H1 (cell line): ENCODE results near the gene XPO6. TPM values are rescaled to one million over a fixed set of nuclear protein-coding genes. Genes with fewer than 3 reads are reported as not detected.

ENCODE experiments used
- GTF2F1 ChIP-seq: IDR thresholded peaks from 2 replicates; pipeline ENCODE4 v1.6.1; 2012; ENCODE audit warnings: low read depth, low read length, improper control_type of control experiment, borderline replicate concordance
- SRF ChIP-seq: IDR thresholded peaks from 2 replicates; pipeline ENCODE4 v1.6.1; 2011; ENCODE audit warnings: mild to moderate bottlenecking, low read depth, low read length, moderate library complexity
- polyA plus RNA-seq, 7 experiments: library from polyadenylated mRNA; depleted of rRNA in 3 of 7; stranded (reverse) in 5 of 7; unstranded in 2 of 7; fragments of >200 nt in 5 of 7; fragments of 200-250 nt in 2 of 7; gene quantifications; 1 replicate in 5 of 7; 2 replicates in 1 of 7; 4 replicates in 1 of 7; pipeline versions ENCODE4 v1.2.1 to v1.2.3, GENCODE V29; 2011 to 2013; ENCODE audit warnings: missing spikeins in 2 of 7, mixed read lengths in 2 of 7
- total RNA-seq: library from RNA; stranded (reverse); fragmentation: NEBNext Ultra II Directional; extraction: Animal tissue kit (Norgen Biotek cat#: 25700); gene quantifications from 2 replicates; pipeline ENCODE4 v1.2.1, GENCODE V29; 2021

The XPO6 gene
- total and polyA plus RNA-seq, 2 of the 8 experiments (the other 6 are each of a cell fraction or from before 2014, with no cell fraction given) = 152 to 254 TPM

DNA sequence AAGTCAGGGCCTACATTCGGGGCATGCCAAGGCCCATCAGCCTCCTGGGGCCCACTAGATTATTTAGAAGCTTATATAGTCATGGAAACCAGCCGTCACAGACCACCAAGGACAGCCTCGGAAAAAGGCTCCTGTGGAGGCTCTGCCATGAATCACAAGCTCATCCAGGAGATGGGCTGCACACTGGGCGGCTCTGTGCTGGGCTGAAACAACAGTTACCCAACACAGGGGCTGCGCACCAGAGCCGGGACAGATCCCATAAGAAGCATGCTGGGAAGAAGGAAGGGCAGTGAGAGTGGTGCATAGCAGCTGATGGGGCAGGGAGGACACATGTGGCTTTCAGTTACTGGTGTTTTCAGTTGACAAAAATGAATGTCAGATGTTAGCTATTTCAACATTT lies 80.6 kb downstream of the XPO6 start (continued):
- TF ChIP-seq GTF2F1 (no peak), SRF (no peak)
